Measurements from ENCODE around the gene ODAPH.
"Not testable (repeated sequence)": the region's sequence is repeated elsewhere in the genome, so short reads cannot be mapped to it uniquely, and the experiment has no call there.

ODAPH gene

DNA sequence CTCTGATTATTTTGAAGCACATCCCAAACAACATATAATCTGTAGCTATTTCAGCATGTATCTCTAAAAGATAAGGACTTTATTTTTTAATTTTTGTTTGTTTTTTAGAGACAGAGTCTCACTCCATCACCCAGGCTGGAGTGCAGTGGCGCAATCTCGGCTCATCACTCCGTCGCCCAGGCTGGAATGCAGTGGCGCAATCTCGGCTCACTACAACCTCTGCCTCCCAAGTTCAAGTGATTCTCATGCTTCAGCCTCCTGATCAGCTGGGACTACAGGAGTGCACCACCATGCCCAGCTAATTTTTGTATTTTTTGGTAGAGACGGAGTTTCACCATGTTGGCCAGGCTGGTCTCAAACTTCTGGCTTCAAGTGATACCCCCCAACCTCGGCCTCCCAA lies 11.6 kb upstream of the ODAPH start:
- not testable (repeated sequence) for DNase-seq (ENCODE audit: extremely low read depth in 1 of 2, low read depth in 1 of 2)

DNA sequence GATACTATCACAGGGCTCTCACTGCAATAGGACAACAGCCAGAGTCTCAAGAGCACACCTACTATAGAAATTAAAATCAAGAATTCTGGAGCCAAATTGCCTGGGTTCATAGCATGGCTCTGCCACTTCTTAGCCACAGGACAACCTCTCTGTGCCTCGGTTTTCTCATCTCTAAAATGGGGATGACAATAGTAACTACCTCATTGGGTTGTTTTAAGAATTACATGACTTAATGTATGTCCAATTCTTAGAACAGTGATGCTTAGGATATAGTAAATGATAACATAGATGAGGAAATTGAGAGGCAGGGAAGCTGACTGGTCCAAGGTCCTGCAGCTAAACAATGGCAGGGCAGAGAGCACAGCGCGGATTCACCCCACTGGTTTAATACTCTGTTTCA lies 11.0 kb upstream of the ODAPH start:
- no peak for DNase-seq (ENCODE audit: extremely low read depth in 1 of 2, low read depth in 1 of 2)

DNA sequence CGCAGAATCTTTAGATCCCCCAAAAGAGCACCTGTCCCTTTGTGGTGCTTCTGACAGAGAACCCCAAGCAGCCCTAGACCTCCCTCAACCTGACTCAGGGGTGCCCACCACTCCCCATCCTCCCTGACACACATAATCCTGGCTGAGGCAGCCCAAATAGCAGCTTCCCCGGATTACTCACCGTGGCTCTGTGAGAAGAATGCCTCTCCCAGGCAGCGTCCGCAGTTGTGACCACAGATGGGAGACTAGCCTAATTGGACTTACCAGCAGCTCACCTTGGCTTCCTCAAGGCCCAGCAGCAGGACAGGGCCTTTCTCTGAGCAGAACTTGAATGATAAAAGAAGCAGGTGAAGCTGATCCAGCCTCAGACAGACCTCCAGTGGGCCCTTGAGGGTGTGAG lies 10.3 kb upstream of the ODAPH start:
- no peak for DNase-seq (ENCODE audit: extremely low read depth in 1 of 2, low read depth in 1 of 2)

DNA sequence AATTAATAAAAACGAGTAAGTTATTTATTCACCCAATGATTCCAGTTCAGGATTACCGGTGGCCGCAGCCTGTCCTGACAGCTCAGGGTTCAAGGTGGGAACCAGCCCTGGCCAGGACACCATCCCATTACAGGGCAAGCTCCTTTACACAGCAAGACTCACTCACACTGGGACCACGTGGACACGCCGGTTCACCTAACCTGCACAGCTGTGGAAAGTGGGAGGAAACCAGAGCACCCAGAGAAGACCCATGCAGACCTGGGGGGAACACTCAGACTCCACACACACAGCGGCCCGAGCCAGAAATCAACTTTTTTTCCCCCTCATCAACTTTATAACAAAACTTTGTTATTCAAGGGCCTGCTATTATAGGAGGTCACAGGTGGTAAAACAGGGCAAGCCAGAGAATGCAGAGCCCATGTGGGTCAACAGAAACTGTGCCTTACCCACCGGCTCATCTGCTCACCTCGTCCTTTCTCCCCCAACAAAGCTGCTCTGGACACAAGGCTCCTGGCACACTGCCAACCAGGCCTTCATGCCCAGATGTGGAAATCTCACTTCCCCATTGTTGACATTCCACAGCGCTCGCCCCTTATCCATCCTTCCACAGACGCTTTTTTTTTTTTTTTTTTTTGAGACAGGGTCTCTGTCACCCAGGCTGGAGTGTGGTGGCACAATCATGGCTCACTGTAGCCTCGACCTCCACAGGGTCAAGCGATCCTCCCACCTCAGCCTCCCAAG lies 8.0 kb upstream of the ODAPH start:
- DNase-seq (ENCODE audit: extremely low read depth in 1 of 2, low read depth in 1 of 2), result no peak

DNA sequence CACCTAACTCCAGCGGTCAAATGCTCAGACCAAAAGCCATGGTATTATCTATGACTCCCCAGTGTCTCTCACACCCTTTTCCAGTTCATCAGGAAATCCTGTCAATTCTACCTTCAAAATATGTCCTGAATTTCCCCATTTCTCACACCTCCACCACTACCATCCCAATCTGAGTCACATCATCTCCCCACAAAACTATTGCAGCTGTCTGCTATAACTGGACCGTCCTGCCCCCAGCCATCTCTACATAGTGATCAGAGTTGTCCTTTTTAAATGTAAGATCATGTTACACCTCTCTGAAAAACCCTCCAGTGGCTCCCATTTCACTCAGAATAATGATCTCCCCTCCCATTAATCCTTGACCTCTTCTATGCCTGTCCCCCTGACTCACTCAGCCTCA lies 6.8 kb upstream of the ODAPH start:
- DNase-seq (ENCODE audit: extremely low read depth in 1 of 2, low read depth in 1 of 2), result no peak

DNA sequence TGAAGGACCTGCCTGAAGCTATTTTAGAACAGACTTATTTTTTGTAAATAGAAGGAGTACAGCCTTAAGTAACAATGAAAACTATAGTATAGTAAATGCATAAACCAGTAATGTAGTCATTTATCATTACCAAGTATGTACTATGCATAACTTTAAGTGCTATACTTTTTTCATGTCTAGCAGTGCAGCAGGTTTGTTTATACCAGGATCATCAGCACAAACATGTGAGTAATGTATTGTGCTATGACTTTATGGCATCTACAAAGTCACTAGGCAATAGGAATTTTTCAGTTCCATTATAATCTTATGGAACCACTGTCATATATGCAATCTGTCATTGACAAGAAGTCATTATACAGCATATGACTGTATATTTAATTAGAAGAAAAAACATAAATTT lies 3.4 kb upstream of the ODAPH start:
- DNase-seq (ENCODE audit: extremely low read depth in 1 of 2, low read depth in 1 of 2), result no peak

DNA sequence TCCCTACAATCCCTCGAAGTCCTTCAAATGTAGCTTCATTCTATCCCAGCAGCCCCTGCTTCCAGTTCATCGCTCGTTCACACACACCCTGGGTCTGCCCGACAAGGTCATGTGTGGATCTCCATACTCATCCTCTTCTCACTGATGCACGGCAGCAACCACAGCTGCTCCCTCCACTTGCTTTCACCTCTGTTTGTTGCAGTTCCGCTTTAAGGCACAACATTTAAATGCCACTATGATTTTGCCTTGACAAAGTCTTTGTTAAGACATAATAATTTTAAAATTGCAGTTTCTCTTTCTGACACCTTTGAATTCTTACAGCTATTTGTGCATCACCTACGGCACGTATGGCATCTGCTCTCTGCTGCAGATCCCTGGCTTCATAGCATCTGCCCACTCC lies 1.8 kb downstream of the ODAPH start:
- DNase-seq (ENCODE audit: extremely low read depth in 1 of 2, low read depth in 1 of 2), result no peak

DNA sequence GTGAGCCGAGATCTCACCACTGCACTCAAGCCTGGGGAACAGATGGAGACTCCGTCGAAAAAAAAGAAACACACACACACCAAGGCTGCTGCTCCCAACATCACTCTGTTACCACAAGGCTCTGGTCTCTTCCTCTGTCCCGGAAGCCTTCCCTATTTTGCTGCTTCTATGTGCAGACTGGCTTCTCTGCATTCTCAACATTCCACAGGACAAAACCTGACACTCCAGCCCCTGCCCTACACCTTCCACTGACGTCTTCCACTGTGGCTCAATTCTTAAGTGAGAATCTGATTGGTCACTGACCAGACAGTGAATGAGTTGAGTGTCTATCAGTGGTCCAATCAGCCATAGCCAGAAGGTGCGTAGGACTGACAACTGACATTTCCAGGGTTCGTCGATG lies 5.9 kb downstream of the ODAPH start:
- no peak for DNase-seq (ENCODE audit: extremely low read depth in 1 of 2, low read depth in 1 of 2)

DNA sequence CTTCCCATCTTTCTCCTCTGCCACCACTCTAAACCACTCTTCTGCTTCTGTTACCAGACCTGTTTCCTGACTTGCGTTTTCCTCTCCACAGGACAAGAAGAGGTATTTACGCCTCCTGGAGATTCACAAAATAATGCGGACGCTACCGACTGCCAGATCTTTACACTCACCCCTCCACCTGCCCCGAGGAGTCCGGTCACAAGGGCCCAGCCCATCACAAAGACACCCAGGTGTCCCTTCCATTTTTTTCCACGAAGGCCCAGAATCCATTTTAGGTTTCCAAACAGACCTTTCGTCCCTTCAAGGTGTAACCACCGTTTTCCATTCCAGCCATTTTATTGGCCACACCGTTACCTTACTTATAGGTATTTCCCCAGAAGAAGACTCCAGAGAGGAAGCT lies 8.2 kb downstream of the ODAPH start:
- no peak for DNase-seq (ENCODE audit: extremely low read depth in 1 of 2, low read depth in 1 of 2)

DNA sequence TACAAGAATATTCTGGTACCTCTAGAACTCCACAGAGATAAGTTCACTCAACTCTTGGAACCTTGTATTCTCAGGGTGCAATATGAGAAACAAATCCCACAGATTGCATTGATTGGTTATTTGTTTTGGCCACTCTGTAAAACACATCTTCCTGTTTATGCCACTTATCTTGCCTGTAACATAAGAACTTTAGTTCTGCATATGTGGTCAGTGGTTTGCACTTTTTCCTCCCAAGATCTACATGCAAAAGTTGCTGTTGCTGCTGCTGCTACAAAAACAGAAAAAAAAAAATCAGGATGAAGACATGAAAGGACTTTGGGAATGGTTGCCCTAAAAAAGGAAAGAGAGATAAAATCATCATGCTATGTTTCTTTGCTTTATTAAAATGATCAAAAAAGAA lies 9.6 kb downstream of the ODAPH start:
- no peak for DNase-seq (ENCODE audit: extremely low read depth in 1 of 2, low read depth in 1 of 2)

DNA sequence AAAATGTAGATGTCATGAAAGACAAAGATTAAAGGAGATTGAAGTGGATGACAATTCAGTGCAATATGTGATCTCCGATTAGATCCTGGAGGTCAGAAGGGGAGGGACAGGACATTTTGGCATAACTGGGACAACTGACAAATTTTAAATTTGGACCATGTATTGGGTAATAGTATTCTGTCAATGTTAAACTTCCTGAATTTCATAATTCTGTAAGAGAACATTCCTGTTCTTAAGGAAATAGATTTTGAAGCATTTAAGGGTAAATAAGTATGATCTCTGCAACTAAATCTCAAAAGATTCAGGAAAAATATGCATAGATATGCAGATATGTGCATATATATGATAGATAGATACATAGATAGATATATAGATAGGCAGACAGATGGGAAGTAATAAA lies 11.0 kb downstream of the ODAPH start:
- DNase-seq (ENCODE audit: extremely low read depth in 1 of 2, low read depth in 1 of 2), result no peak

DNA sequence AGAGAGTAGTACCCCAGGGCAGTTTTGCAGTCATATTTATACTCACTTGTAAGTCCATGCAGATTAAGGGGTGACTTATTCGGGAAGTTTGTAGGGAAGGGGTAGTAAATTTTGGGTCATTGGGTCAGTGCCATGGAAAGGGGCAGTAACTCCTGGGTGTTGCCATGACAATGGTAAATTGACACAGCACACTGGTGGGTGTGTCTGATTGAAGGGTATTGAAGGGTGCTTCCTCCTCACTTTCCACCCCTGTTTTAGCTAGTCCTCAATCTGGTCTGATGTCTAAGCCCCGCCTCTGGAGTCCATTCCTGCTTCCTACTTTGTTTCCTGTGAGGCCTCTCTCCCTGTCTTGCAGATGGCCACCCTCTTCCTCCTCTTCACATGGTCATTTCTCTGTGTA lies 11.9 kb downstream of the ODAPH start:
- no peak for DNase-seq (ENCODE audit: extremely low read depth in 1 of 2, low read depth in 1 of 2)

DNA sequence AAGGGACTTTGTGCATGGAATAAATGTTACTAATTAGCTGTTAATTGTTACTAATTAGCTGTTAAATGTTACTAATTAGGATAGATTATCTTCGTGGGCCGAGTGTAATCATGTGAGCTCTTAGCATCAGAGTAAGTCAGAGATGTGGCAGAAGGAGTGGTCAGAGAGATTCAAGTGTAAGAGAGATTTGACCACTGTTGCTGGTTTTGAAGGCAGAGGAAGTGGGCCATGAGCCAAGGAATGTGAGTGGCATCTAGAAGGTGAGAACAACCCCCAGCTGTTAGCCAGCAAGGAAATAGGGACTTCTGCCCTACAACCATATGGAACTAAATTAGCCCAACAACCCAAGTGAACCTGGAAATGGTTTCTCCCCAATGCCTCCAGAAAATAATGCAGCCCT lies 28.2 kb downstream of the ODAPH start:
- DNase-seq (ENCODE audit: extremely low read depth in 1 of 2, low read depth in 1 of 2), result no peak

DNA sequence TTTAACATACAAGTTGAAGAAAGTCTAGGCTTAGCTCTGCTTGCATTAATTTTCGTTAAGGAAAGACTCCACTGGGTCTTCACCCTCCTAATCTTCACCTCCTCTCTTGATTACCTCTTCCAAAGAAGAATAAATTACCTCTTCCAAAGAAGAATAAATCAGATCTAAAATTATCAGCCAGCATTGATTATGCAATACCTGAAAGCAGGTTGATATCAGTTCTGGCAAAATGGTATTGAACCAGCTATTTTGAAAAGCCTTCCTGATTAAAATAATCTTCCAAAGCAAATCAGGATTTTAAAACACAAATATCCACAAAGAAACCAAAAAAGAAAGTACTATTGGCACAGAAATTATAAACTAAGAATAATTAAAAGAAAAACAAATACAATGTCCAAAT lies 37.5 kb downstream of the ODAPH start:
- no peak for DNase-seq (ENCODE audit: extremely low read depth in 1 of 2, low read depth in 1 of 2)

DNA sequence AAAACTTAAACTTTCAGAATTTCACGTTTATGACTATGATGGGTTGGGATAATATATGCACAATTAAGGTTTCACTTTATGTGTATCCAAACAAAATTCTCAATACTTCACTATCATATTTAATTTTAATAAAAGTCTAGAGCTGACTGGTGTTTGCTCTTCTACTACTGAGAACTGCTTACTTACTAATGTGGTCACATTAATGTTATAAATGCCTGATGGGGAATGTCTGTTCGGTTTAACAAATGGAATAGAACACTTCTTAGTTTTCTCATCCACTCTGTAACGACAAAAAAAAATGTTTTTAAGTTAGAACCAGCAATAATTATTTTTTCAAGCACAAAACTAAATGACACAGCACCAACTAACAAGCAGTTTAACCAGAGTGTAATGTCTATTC lies 40.2 kb downstream of the ODAPH start:
- no peak for DNase-seq (ENCODE audit: extremely low read depth in 1 of 2, low read depth in 1 of 2)

DNA sequence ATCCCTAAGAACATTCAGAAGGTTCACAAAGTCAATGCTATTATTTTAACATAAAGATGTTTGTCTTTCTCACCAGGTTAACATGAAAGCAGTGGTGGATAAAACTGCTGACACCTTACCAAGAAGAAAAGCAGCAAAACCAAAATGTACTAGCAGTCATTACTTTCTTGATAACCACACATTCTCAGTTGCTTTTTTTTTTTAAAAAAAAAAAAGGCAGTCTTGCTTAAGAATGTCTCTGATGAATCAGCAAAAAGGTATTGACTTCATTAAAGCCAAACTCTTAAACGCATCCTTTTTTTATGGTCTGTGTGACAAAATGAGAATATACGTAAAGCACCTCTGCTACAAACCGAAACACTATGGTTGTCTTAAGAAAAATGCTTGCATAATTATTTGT lies 42.5 kb downstream of the ODAPH start:
- DNase-seq (ENCODE audit: extremely low read depth in 1 of 2, low read depth in 1 of 2), result no peak

DNA sequence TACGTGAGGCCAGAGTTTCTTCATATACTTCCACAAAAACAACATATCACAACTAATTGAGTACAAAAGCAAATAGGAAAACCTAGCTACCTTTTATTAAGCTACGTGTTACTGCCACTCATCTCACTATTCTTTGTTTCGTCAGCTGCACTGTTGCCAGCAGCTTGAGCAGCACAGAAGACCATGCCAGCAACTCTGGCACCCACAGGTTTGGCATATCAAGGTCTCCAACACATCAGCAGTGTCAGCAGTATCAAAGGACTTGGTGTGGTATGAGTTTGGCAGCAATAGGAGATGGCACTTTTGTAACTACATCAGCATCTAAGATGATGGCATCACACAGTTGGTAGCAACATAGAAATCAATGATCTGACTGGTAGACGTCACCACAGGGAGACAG lies 43.8 kb downstream of the ODAPH start:
- no peak for DNase-seq (ENCODE audit: extremely low read depth in 1 of 2, low read depth in 1 of 2)

DNA sequence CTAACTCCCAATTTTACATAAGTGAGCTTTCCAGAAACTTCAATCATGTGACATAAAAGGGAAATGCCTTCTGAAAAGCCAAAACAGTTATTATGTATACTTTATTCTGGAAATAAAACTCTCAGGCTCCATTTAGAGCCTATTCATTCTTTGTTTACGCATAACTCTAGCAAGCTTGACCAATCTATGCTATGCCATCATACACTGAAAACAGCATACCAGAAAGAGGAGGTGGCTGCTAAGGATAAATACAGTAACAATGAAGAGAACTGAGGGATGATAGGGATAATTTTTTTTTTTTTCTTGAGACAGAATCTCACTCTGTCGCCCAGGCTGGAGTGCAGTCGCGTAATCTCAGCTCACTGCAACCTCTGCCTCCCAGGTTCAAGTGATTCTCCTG lies 50.1 kb downstream of the ODAPH start:
- no peak for DNase-seq (ENCODE audit: extremely low read depth in 1 of 2, low read depth in 1 of 2)

DNA sequence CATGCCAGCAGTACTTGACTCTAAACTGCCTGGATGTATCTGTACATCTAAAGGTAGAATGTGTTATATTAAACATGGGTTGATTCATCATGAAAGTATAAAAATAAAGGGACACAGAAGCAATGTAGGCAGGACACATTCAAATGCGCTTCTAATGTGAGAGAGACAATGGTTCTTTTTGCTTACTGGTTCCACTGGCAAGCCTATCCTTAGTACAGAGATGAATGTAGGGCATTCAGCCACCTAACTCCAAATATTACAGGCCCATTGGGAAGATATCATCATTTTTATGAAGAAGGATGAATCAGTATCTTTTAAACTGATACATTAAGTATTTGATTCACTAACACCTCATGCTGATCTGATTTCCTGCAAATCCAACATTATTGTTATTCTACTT lies 56.4 kb downstream of the ODAPH start:
- DNase-seq (ENCODE audit: extremely low read depth in 1 of 2, low read depth in 1 of 2), result no peak
